GM13977 (cell line): ENCODE data around the gene DNAH7.
"Not testable (repeated sequence)": the region's sequence is repeated elsewhere in the genome, so short reads cannot be mapped to it uniquely, and the experiment has no call there.

Source experiments
- DNase-seq: peaks from one replicate; pipeline ENCODE4 v3.0.0; 2012; ENCODE audit warnings: low spot score
- in situ Hi-C: fragments of 300-500 bp; cut with MboI; formaldehyde crosslinking; loops from one replicate; pipeline ENCODE4 v1.12.0; 2022; ENCODE audit warnings: low sequenced_read_pairs, low pct_unique_long_range_greater_than_20kb, mixed read lengths, inconsistent platforms; ENCODE audit not compliant: unreplicated experiment
- TF ChIP-seq, protein P1 (sequence below): IDR thresholded peaks from 2 replicates; pipeline ENCODE4 v1.5.1; 2012; ENCODE audit warnings: mild to moderate bottlenecking, control low read depth; ENCODE audit not compliant: insufficient read depth; ENCODE audit errors: extremely low read depth, missing control alignments

The DNAH7 gene

DNA sequence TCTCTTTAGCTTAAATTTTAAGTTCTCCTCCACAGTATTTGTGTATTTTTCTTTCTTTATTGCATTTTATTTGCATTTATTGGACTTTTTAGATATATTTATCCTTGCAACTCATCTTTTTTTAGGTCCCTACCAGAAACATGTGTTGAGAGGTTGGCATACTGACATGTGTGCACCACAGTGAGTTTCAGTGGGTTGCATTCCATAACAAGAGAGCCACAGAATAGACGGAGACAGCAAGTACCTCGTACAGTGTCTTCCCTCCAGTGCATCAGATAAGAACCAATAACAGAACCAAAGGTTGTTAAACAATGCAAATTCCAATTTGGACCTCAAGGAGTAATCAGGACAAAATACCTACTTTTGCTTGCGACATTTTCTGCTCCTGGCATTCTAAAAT is 111.9 kb downstream of the DNAH7 start:
- in situ Hi-C loops: no loop called here
- DNase-seq: no peak
- TF ChIP-seq, protein P1, sequence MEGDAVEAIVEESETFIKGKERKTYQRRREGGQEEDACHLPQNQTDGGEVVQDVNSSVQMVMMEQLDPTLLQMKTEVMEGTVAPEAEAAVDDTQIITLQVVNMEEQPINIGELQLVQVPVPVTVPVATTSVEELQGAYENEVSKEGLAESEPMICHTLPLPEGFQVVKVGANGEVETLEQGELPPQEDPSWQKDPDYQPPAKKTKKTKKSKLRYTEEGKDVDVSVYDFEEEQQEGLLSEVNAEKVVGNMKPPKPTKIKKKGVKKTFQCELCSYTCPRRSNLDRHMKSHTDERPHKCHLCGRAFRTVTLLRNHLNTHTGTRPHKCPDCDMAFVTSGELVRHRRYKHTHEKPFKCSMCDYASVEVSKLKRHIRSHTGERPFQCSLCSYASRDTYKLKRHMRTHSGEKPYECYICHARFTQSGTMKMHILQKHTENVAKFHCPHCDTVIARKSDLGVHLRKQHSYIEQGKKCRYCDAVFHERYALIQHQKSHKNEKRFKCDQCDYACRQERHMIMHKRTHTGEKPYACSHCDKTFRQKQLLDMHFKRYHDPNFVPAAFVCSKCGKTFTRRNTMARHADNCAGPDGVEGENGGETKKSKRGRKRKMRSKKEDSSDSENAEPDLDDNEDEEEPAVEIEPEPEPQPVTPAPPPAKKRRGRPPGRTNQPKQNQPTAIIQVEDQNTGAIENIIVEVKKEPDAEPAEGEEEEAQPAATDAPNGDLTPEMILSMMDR: no peak

DNA sequence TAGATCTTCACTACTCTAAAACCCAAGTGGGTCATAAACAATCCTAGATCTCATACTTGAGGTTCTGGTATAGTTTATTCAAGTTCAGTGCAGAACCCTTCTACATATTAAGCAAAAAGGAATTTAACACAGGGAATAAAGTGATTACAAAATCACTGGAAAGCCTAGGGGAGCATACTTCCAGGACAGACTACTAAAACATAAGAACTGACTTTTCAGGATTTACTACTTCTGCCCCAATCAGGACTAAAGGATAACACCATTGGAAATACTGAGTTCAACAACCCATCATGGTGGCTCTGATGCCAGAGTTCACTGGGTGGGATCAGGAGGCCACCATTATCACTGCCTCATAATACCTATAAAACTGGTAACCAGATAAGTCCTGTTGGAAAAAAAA is 123.6 kb downstream of the DNAH7 start:
- TF ChIP-seq, protein P1: no peak
- no peak for DNase-seq
- in situ Hi-C loops: no loop called here

DNA sequence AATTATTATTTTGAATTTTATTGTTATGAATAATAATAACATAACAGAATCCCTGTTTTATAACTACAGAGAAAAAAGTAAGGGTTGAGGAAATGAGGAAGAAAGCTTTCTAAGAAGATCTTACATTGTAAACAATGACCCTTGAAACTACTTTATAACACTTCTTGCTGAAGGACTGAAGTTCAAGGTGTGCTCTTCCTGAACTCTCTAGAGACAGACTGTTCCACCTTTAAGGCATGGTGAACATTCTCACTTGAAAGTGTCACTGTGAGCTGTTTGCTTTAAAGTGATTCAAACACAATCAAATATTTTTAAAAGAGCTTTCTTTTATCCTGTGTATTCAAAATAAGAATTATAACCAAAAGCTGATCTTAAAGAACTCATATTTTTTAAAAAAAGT is 131.5 kb downstream of the DNAH7 start:
- TF ChIP-seq, protein P1: no peak
- DNase-seq: no peak
- in situ Hi-C loops: no loop called here

DNA sequence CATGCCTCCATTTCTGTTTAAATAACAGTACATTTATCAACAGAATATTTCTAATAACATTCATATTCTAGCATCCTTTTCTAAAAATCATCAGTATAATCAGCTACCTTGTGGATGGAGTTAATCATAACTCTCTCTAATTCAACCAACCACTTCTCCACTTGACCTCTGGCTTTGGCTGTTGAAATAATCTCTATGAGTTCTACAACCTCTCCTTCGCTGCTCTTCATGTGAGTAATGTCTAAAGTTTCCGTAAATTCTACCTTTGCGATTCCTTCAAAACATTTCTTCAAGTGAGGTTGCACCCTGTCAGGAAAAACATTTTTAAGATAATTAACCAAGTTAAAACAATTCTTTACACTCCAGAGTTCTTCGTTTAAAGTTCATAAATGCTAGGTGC is 134.2 kb downstream of the DNAH7 start:
- in situ Hi-C loops: no loop called here
- TF ChIP-seq, protein P1: no peak
- DNase-seq: no peak

DNA sequence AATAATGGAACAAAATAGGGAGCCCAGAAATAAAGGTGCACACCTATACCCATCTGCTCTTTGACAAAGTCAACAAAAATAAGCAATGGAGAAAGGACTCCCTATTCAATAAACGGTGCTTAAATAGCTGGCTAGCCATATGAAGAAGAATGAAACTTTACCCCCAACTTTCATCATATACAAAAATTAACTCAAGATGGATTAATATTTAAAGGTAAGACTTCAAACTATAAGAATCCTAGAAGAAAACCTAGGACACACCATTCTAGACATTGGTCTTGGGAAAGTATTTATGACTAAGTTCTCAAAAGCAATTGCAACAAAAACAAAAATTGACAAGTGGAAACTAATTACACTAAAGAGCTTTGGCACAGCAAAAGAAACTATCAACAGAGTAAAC is 139.1 kb downstream of the DNAH7 start:
- no peak for DNase-seq
- in situ Hi-C loops: no loop called here
- TF ChIP-seq, protein P1: no peak

DNA sequence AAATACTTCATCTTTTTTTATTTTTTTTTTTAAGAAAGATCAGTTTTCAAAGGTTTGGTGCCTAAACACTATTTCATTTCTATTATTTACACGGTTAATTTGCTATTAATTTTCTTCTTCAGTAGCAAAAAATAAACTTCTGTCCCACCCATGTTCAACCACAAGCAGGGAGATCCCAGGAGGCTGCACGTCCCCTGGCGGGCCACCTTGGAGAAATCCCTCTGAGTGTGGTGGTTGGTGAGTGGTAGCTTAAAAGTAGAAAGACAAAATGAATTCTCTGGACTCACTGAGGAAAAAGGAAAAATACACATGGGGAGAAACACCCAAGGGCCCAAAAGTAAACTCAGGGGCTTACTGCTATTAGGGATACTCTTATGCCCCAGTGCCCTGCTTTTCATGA is 143.5 kb downstream of the DNAH7 start:
- no peak for DNase-seq
- TF ChIP-seq, protein P1: no peak
- in situ Hi-C loops: no loop called here

DNA sequence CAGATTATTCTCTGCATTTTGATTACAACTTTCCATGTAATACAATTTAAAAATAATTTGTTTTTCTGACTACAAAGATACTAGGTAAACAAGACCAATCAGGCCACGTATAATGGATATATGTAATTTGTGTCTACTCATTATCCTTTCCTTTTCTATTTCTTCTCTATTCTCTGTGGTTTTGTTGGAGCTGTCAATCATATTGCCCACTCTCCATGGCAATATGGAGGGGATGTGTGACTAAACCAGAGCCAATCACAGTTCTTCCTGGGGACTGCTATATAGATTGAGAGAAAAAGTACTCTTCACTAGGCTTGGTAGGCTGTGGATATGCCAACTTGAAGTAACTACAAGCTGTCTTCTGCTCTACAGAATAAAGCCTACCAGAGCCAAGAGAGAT is 144.7 kb downstream of the DNAH7 start:
- no peak for DNase-seq
- TF ChIP-seq, protein P1: no peak
- in situ Hi-C loops: no loop called here

DNA sequence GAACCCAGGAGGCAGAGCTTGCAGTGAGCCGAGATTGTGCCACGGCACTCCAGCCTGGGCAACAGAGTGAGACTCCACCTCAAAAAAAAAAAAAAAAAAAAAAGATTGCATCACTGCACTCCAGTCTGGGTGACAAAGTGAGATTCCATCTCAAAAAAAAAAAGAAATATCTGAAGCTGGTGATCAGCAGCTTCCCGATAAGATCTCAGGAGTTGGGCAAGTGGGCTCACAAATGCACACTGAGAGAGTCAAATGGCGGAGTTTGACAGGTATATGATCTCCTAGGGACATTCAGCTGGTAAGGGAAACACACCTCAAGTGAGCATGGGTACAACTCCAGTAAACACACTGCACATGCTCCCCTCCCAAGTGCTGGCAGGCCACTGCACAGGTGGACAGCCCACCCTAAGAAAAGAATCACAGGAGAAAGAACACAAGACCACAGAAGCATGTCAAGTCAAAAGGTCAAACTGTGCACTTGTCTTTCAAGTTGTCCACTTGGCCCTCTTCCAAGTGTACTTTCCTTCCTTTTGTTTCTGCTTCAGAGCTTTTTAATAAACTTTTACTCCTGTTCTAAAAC is 151.5 kb downstream of the DNAH7 start:
- DNase-seq, in situ Hi-C loops: not testable (repeated sequence)
